GM12891 (cell line): ENCODE measurements around the gene KIF18A.
"Not testable (repeated sequence)": the region's sequence is repeated elsewhere in the genome, so short reads cannot be mapped to it uniquely, and the experiment has no call there.

Experiments used
- DNase-seq: peaks from one replicate; pipeline ENCODE4 v3.0.0; 2011; ENCODE audit warnings: low spot score; ENCODE audit not compliant: insufficient read length
- FAIRE-seq: peaks from 2 replicates; lab custom pipeline; 2011; peaks lifted over from hg19 to GRCh38; lab: Jason Lieb, UNC
- PAX5 ChIP-seq: IDR thresholded peaks from 2 replicates; pipeline ENCODE4 v1.6.1; 2011; ENCODE audit warnings: low read length, moderate library complexity, mild to moderate bottlenecking; ENCODE audit not compliant: insufficient read depth, severe bottlenecking
- POLR2A ChIP-seq: IDR thresholded peaks from 2 replicates; pipeline ENCODE4 v1.6.1; 2011; ENCODE audit warnings: low read depth, low read length, control low read depth
- POLR2AphosphoS5 ChIP-seq: IDR thresholded peaks from 2 replicates; pipeline ENCODE4 v1.6.1; 2011; ENCODE audit warnings: low read depth, low read length, control low read depth
- POU2F2 ChIP-seq: IDR thresholded peaks from 2 replicates; pipeline ENCODE4 v1.6.1; 2011; ENCODE audit warnings: low read depth, mild to moderate bottlenecking, control low read depth, low read length, moderate library complexity
- SPI1 ChIP-seq: IDR thresholded peaks from 2 replicates; pipeline ENCODE4 v1.6.1; 2011; ENCODE audit warnings: low read depth, low read length, control low read depth
- TAF1 ChIP-seq: IDR thresholded peaks from 2 replicates; pipeline ENCODE4 v1.6.1; 2011; ENCODE audit warnings: low read depth, low read length, control low read depth

KIF18A gene

DNA sequence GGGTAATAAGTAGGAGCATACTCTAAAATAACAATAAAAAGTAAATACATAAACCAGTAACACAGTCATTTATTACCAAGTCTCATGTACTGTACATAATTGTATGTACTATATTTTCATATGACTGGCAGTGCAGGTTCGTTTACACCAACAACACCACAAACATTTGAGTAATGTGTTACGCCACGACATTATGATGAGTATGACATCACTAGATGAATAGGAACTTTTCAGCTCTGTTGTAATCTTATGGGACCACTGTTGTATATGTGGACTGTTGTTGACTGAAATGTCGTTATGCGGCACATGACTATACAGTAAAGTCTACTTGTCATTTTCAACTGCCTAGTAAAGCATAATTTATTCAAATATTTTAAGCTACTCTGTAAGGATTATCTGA is 18.6 kb downstream of the KIF18A start:
- DNase-seq (no peak), FAIRE-seq (no peak)
- TF ChIP-seq PAX5 = no peak
- TF ChIP-seq POLR2AphosphoS5 = no peak
- no peak for TF ChIP-seq POU2F2
- no peak for TF ChIP-seq SPI1
- TF ChIP-seq TAF1 = no peak
- no peak for TF ChIP-seq POLR2A

DNA sequence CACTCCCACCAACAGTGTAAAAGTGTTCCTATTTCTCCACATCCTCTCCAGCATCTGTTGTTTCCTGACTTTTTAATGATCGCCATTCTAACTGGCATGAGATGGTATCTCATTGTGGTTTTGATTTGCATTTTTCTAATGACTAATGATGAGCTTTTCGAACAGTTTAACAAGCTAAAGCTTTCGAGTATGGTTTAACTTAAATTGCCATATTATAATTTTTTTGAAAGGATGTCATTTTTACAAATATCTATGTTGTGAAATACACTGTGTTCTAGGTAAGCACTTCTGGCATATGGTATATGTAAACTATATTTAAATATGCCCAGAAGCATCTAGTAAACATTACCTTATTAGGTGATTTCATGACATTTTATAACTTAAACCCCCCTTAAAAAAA is 20.3 kb downstream of the KIF18A start:
- DNase-seq, FAIRE-seq: not testable (repeated sequence)

DNA sequence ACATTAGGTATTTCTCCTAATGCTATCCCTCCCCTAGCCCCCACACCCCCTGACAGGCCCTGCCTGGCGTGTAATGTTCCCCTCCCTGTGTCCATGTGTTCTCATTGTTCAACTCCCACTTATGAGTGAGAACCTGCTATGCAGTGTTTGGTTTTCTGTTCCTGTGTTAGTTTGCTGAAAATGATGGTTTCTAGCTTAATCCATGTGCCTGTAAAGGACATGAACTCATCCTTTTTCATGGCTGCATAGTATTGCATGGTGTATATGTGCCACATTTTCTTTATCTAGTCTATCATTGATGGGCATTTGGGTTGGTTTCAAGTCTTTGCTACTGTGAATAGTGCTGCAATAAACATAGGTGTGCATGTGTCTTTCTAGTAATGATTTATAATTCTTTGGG is 20.8 kb downstream of the KIF18A start:
- DNase-seq = not testable (repeated sequence)

DNA sequence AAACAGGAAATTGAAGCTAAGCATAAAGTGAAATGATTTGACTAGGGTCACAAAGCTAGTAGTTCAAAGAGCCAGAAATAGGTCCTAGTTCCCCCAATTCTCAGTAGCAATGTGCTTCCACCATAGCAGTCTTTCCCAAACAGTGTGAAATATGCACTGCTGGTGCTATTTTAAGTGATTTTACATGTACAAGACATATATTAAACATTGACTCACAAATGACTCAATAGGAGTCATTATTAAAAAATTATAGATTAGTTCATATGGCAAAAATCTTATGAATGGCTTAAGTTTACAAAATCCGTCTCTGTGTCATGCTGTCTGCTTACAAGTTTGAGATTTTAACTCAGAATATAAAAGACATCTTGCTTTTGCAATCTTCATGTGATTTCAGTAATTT is 21.4 kb downstream of the KIF18A start:
- TF ChIP-seq TAF1 = no peak
- TF ChIP-seq POU2F2 = no peak
- TF ChIP-seq POLR2AphosphoS5 = no peak
- no peak for TF ChIP-seq PAX5
- TF ChIP-seq SPI1 = no peak
- no peak for TF ChIP-seq POLR2A
- FAIRE-seq (no peak), DNase-seq (no peak)

More for the DNA sequence above, 20.8 kb downstream of the KIF18A start:
- FAIRE-seq = not testable (repeated sequence)

DNA sequence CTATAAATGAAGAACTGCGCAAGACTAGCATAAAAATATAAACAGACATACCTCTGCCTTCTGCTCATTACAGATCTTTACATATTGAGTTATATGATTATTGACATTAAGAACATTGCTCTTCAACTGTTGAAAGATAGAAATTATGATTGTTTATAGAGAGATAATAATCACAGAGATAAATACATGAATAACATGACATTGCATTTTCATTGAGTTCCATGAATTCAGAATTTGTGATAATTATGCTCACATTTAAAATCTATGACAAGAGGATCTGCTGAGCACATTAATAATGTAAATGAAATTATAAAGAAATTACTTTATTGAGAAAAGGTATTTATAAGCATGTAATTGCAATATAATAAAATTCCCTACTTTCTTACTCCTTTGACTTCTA is 24.8 kb downstream of the KIF18A start:
- TF ChIP-seq SPI1 (no peak), POLR2AphosphoS5 (no peak)
- DNase-seq (no peak), FAIRE-seq (no peak)

DNA sequence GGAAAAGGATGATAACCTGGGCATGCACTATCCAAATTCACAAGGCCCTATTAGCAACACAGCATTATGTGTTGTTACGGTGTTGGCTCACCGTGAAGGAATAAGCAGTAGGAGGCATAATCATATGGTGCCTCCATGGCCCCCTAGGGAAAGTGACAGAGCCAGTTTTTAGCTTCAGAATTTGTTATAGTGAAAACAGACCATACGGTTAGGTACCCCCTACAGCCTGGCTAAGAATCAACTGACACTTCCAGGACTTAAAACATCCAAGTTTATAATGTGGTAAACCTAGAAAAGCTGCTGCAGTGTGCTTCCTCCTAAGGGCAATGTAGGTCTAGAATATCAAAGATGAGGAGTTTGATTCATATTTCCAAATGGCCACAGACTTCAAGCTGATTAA is 30.4 kb downstream of the KIF18A start:
- TF ChIP-seq SPI1 (no peak), TAF1 (no peak), POU2F2 (no peak), POLR2AphosphoS5 (no peak), POLR2A (no peak)
- no peak for FAIRE-seq
- no peak for DNase-seq

DNA sequence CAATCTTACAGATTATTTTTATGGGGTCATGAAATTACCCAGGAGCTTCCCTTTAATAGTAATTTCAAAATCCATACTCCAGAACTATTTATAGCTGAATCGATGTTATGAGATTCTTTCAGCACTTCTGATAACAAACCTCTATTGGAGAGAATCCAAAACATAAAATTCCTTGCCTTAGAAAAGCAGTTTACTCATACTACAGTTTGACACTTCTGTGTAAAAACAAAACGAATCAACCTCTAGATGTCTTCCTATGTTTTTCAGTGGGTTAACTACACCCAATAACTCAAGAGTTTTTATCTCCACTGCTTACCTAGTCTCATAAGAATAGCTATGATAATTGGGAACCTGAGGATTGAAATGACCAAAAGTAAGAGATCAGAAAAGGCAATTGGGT is 35.6 kb downstream of the KIF18A start:
- no peak for DNase-seq
- FAIRE-seq = no peak
- TF ChIP-seq SPI1 (no peak), POLR2AphosphoS5 (no peak), POU2F2 (no peak), TAF1 (no peak), POLR2A (no peak), PAX5 (no peak)

DNA sequence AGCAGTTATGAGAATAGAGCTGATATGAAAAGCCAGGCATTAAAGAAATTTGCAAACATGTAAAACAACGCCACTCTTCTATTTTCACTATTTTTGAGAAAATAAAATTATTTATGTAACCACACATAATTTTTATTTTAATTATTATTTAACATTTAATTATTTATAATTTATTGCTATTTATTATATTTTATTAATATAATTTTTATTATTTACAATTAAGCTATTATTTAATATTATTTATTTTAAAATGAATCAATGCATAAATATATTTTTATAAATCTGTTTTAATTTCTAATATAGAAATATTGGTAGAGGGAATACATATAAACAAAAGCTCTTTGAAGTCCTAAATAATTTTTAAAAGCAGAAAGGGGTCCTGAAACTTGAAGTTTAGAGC is 36.7 kb downstream of the KIF18A start:
- DNase-seq (no peak), FAIRE-seq (no peak)
- no peak for TF ChIP-seq TAF1
- no peak for TF ChIP-seq PAX5
- TF ChIP-seq POU2F2 = no peak
- no peak for TF ChIP-seq SPI1
- no peak for TF ChIP-seq POLR2AphosphoS5
- no peak for TF ChIP-seq POLR2A

DNA sequence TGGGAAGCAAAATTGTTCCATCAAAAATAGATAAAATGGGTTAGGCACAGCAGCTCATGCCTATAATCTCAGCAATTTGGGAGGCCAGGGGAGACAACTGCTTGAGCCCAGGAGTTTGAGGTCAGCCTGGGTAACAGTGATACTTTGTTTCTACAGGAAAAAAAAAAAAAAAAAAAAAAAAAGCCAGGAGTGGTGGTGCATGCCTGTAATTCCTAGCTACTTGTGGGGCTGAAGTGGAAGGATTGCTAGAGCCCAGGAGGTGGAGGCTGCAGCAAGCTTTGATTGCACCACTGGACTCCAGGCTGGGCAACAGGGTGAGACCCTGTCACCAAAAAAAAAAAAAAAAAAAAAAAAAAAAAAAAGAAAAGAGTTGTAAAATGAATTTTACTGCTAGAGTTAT is 49.6 kb downstream of the KIF18A start:
- TF ChIP-seq PAX5 = no peak
- TF ChIP-seq POLR2AphosphoS5 = no peak
- TF ChIP-seq SPI1 = no peak
- no peak for TF ChIP-seq POU2F2
- no peak for TF ChIP-seq TAF1
- no peak for TF ChIP-seq POLR2A
- DNase-seq (no peak), FAIRE-seq (no peak)

DNA sequence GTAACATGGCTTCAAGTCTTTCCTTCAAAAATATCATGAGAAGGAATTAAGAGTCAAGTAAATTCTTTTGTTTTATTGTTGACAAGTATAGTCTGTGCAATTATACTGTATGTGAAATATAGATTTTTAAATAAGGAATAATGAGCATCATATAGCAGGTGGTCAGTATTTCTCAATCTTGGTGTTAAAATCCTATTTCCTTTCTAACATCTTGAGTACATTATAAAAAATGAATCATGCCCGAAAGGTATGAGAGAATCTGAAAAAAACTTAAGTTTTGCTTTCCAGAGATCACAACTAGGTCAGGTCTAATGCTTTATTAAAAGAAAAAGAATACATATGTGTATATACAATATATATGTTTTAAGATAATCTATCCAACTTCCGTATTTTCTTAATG is 53.1 kb downstream of the KIF18A start:
- FAIRE-seq = no peak
- no peak for DNase-seq

More for the DNA sequence above, 53.1 kb downstream of the KIF18A start:
- TF ChIP-seq SPI1 = no peak
- TF ChIP-seq PAX5 = no peak
- TF ChIP-seq POU2F2 = no peak
- TF ChIP-seq POLR2A = no peak
- no peak for TF ChIP-seq TAF1
